Left lobe of liver (tissue), 2 donors: Measurements from ENCODE around the gene OR5L1. TPM values are rescaled to one million over a fixed set of nuclear protein-coding genes. Genes with fewer than 3 reads are reported as not detected.

Experiments used
- ATAC-seq: fragments of 200-7000 bp; cut with Tn5 transposase; one replicate; pipeline ENCODE4 v1.9.1; 2020; ENCODE audit warnings: mild to moderate bottlenecking, moderate library complexity
- DNase-seq: peaks from one replicate; pipeline ENCODE4 v3.0.0-alpha.2; 2020; ENCODE audit warnings: low spot score
- total RNA-seq: library from RNA; stranded (reverse); gene quantifications from one replicate; pipeline ENCODE4 v1.2.1, GENCODE V29; 2021
- donor health status: DM: no; HTN: no; CAD: no; lungs with moderate emphysema.
- donor health status: DM: no; HTN: yes; CAD: no.

Gene OR5L1
- total RNA-seq = not detected

DNA sequence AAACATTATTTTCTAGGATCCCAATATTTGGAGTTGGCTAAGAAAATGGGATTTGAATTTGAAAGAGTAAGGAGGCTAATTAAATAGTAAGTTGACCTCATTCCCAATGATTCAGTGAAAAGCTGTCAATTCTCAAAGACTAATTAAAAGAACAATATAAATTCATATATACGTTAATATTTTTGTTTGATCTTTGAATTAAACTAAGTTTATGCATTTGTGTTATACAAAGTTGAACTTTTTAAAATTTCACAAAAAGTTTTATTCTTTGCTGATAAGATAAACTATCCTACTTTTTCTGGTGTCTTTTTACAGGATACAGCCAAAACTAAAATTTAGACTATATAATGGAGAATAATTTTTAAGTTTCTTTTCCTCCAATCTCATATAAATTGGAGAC lies at the start of gene OR5L1:
Gene OR5L1, plus strand, starts transcription at position 301 of the 400 bp plus-strand sequence. CDS start 100 bp downstream, outside the sequence.
- no peak for ATAC-seq
- DNase-seq = no peak

DNA sequence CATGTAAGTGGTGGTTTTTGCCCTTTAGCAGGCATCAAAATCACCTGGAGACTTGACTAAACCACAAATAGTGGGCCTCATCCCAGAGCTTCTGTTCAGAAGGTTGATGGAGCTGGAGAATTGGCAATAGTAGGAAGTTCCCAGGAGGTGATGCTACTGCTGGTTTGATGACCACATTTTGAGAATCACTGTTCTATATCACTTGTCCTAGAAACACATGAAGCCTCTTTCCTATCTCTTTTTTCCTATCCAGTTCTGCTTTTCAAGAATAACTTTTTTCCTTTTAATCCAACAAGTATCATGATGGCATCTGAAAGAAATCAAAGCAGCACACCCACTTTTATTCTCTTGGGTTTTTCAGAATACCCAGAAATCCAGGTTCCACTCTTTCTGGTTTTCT lies 38.0 kb upstream of the OR5L1 start, which contains the start of gene OR5D13:
Gene OR5D13, plus strand, starts transcription at position 301 of the 400 bp plus-strand sequence. Its CDS starts 0 bp downstream, at position 301.
- DNase-seq = no peak
- ATAC-seq = no peak

DNA sequence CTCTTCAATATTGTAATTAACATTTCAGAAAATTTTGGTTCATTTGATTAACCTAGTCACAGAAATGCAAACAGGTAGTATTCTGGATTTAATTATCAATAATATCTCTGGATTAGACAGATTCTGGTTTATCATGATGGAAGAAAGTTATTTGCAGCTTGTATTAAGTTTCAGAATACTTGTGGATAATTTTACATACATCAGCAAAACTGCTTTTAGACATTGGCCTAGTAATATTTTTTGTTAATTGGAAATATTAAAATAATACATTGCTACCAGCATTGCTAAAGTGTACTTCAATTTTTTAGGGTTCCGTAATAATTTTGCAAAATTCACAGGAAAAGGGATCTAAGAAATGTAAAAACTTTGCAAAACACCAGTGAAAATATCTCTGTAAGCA lies 19.6 kb upstream of the OR5L1 start:
- ATAC-seq (no peak), DNase-seq (no peak)

DNA sequence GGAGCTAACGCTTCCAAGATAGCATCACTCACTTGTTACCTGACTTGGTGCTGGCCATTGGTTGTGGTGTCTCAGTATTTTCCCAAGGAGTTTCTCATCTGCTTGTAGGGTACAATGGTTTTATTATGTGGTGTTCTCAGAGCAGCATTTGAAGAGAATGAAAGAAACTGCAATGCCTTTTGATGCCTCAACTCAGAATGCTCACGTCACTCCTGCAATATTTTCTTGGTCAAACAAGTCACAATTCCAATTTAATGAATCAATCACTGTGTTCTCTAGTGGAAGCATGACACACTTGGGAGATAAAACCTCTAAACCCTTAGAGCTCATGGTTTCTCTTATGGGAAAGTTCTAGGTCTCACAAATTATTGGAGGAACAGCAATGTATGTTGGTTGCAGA lies 17.8 kb upstream of the OR5L1 start:
- no peak for DNase-seq
- ATAC-seq = no peak

DNA sequence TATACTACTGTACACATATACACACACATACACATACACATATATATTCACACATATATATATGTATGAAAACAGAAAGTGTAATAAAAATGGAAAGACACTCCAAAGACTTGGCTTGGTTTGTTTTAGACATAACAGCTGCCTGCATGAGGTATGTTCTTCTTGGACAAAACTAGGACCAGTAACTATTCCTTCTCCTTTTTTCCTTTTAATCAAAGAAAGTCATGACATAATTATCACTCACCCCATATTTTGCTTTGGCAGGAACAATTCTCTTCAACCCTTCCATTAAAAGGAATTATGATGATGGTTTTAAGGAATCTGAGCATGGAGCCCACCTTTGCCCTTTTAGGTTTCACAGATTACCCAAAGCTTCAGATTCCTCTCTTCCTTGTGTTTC lies 15.9 kb upstream of the OR5L1 start, which contains the start of gene OR5D14:
Gene OR5D14, plus strand, starts transcription at position 301 of the 400 bp plus-strand sequence. Its CDS starts 0 bp downstream, at position 301.
- no peak for DNase-seq
- ATAC-seq = no peak

DNA sequence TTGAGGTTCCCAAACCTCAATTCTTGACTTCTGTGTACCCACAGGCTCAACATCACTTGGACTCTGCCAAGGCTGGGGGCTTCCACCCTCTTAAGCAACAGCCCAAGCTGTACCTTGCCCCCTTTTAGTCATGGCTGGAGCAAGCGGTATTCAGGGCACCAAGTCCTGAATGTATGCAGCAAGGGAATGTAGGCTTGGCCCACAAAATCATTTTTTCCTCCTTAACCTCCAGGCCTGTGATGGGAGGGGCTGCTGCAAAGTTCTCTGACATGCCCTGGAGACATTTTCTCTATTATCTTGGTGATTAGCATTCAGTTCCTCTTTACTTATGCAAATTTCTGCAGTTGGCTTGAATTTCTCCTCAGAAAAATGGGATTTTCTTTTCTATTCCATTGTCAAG lies 4.9 kb upstream of the OR5L1 start:
- ATAC-seq (no peak), DNase-seq (no peak)

DNA sequence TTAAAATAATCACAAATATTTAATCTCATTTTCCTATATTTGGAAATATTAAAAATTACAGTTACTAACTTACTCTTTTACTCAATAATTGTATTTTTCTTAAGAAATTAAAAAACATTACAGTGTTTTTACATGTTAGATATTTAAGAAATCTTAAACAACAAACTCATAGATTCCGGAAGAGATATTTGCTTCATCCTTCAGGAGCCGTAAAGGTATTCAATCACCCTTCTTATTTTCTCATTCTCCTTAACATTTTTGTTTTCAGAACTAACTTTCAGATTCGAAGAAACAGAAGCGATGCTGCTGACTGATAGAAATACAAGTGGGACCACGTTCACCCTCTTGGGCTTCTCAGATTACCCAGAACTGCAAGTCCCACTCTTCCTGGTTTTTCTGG lies 8.2 kb downstream of the OR5L1 start, which contains the start of gene OR5D18:
Gene OR5D18, plus strand, starts transcription at position 301 of the 400 bp plus-strand sequence. Its CDS starts 0 bp downstream, at position 301.
- ATAC-seq (no peak), DNase-seq (no peak)

DNA sequence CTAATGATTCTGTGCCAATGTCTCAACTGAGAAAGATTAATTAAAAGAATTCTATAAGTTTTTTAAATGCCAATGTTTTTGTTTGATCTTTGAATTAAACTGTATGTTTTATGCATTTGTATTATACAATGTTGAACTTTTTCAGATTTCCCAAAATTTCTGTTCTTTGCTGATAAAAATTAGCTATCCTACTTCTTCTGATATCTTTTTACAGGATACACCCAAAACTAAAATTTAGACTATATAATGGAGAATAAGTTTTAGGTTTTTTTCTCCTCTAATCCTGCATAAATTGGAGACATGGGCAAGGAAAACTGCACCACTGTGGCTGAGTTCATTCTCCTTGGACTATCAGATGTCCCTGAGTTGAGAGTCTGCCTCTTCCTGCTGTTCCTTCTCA lies 15.8 kb downstream of the OR5L1 start, which contains the start of gene OR5L2:
Gene OR5L2, plus strand, starts transcription at position 301 of the 400 bp plus-strand sequence. Its CDS starts 0 bp downstream, at position 301.
- ATAC-seq (no peak), DNase-seq (no peak)

DNA sequence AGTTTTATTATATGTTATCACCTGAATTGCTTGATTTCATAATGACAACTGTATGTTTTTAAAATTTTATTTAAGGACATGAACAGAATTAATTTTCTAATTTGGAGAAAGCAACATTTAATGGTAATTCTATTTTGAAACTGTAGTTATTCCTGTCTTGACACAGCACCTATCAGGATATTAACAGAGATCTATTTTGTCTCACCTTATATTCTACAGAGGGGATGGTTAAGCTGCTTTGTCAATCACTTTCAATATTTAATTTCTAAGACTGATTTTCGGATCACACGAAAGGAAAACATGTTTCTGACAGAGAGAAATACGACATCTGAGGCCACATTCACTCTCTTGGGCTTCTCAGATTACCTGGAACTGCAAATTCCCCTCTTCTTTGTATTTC lies 27.3 kb downstream of the OR5L1 start, which contains the start of gene OR5D16:
Gene OR5D16, plus strand, starts transcription at position 301 of the 400 bp plus-strand sequence. Its CDS starts 0 bp downstream, at position 301.
- ATAC-seq = no peak

DNA sequence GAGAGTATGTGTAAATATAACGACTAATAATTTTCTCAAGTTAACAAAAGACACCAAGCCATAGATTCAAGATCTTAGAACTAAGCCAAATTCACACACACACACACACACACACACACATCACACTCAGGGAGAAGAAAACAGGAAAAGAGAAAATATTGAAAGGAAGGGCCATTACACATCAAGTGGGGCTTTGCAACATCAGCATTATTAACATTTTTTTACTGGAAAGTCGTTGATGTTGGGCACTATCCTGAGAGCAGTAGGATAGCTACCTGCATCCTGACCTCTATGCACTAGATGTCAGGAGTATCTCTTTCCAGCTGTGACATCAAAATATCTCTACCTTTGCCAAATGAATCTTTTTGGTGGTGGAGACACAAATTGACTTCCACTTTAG lies 36.3 kb downstream of the OR5L1 start:
- DNase-seq (no peak), ATAC-seq (no peak)

More for the DNA sequence above, 27.3 kb downstream of the OR5L1 start, which contains the start of gene OR5D16:
- DNase-seq = no peak

DNA sequence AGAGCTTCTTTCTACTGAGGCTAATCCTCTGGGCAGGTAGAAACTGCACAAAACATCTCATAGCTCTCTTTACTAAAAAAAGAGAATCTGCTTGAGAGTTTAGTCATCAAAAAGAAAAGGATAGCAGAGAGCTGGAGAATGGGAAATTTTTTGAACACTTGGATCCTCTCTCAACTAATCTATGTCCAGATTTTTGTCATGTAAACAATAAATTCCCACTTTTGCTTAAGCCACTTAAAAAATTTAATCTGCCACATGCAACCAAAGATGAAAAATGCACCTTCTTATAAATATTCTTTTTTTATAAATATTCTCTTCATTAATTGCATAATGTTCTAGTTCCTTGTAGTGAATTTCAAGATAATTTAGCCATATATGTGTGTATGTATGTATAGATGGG lies 37.9 kb downstream of the OR5L1 start:
- DNase-seq (no peak), ATAC-seq (no peak)

DNA sequence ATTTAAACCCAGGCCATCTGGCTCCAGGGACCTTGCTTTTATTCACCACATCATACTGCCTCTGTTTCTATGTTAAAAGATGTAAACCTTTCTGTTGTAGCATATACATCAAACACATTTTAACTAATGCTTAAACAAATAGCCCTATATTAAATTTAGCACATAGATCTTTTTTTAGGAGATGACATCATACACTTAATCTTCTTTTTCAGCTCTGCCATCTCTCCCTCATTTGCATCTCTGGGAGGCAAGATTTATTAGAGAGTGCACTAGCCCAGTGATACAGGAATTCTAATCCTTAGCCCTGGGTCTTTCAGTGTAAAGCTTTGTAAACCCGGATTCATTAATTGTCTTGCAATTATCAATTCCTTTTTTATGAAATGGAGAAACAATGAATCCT lies 41.0 kb downstream of the OR5L1 start:
- ATAC-seq (no peak), DNase-seq (no peak)

DNA sequence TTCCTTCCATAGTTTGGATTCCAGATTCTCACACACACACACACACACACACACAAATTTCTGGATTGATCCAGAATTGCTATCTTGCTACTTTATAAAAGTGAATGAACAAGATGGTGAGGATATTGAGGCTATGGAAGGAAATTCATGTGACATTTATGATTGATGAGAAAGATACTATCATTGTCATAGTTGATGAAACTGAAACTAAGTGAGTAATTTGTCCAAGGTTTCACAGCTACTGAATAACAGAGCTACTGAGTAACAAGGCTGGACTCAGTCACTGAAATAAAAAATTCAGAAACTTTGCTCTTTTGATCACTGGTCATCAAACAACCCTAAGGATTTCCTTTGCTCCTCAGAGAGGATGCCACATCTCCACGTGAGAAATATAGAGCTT lies 43.5 kb downstream of the OR5L1 start:
- no peak for ATAC-seq
- no peak for DNase-seq

Other genes starting within 250 kb of the OR5L1 start
- not detected for gene OR4C16, start 239.2 kb upstream of the OR5L1 start, total RNA-seq
- not detected for gene OR4C11, start 203.7 kb upstream of the OR5L1 start, total RNA-seq
- gene OR4P4, start 176.3 kb upstream of the OR5L1 start, total RNA-seq = not detected
- not detected for gene OR4S2, start 163.0 kb upstream of the OR5L1 start, total RNA-seq
- not detected for gene OR4C6, start 149.2 kb upstream of the OR5L1 start, total RNA-seq
- not detected for gene OR5D13, start 37.9 kb upstream of the OR5L1 start, total RNA-seq
- gene OR5D14, start 15.8 kb upstream of the OR5L1 start, total RNA-seq = not detected
- not detected for gene OR5D18, start 8.3 kb downstream of the OR5L1 start, total RNA-seq
- gene OR5L2, start 15.9 kb downstream of the OR5L1 start, total RNA-seq = not detected
- gene OR5D16, start 27.4 kb downstream of the OR5L1 start, total RNA-seq = not detected
- not detected for gene TRIM51, start 71.9 kb downstream of the OR5L1 start, total RNA-seq
- gene OR5W2, start 103.2 kb downstream of the OR5L1 start, total RNA-seq = not detected
- gene OR5I1, start 125.0 kb downstream of the OR5L1 start, total RNA-seq = not detected
- not detected for gene OR10AG1, start 158.6 kb downstream of the OR5L1 start, total RNA-seq
- not detected for gene OR5F1, start 183.3 kb downstream of the OR5L1 start, total RNA-seq
- not detected for gene OR5AS1, start 216.3 kb downstream of the OR5L1 start, total RNA-seq